ENCODE measurements around the gene NHERF2. TPM values are rescaled to one million over a fixed set of nuclear protein-coding genes. Genes with fewer than 3 reads are reported as not detected.

The NHERF2 gene
- total and polyA plus RNA-seq, 9 of the 15 experiments (the other 6 are each of a cell fraction or from before 2014, with no cell fraction given) = 0.15 to 42.0 (median 12.5) TPM

- TF ChIP-seq MNT (conservative IDR thresholded peaks at IDR 0.05) = peak in 1 of 2 experiments; percentile 47; a peak in 3 of 4 replicates
- TF ChIP-seq ARHGAP35 (IDR thresholded peaks at IDR 0.05; ENCODE audit: partially characterized antibody) = no peak
- 0 out of 2 replicates have a peak, but pooled peaks have one; percentile 8 for TF ChIP-seq ZBTB7A (IDR thresholded peaks at IDR 0.05; ENCODE audit: borderline replicate concordance, control insufficient read depth, low read depth, low read length)
- TF ChIP-seq YY1 (IDR thresholded peaks at IDR 0.05; ENCODE audit: borderline replicate concordance in 1 of 3, control insufficient read depth in 1 of 3, extremely low read depth in 1 of 3, insufficient read depth in 3 of 3, insufficient read length in 1 of 3, insufficient replicate concordance in 2 of 3, low read depth in 1 of 3, low read length in 2 of 3) = peak in 2 of 3 experiments; percentile 50 to 75
- TF ChIP-seq BRF1 (IDR thresholded peaks at IDR 0.05; ENCODE audit: borderline replicate concordance, extremely low read depth, insufficient read length) = no peak
- no peak for TF ChIP-seq KAT7 (CRISPR knock-in tag; IDR thresholded peaks at IDR 0.05; ENCODE audit: borderline replicate concordance)
- TF ChIP-seq SMARCC2 (IDR thresholded peaks at IDR 0.05; ENCODE audit: low read depth) = no peak
- no peak for TF ChIP-seq SNIP1 (IDR thresholded peaks at IDR 0.05; ENCODE audit: low read depth)
- TF ChIP-seq HES1 (IDR thresholded peaks at IDR 0.05; ENCODE audit: low read depth) = no peak
- TF ChIP-seq RCOR1 (IDR thresholded peaks at IDR 0.05; ENCODE audit: borderline replicate concordance in 1 of 2, low read depth in 2 of 2, low read length in 2 of 2) = no peak
- no peak for TF ChIP-seq CREB5 (CRISPR knock-in tag; IDR thresholded peaks at IDR 0.05)
- TF ChIP-seq MYC (IDR thresholded peaks at IDR 0.05; ENCODE audit: low read depth, low read length) = no peak
- no peak; the same call in 1 of the 2 replicates for TF ChIP-seq MYC (CRISPR knock-in tag; IDR thresholded peaks at IDR 0.05; ENCODE audit: borderline replicate concordance, low read depth)
- no peak for TF ChIP-seq DPF2 (IDR thresholded peaks at IDR 0.05)
- no peak for TF ChIP-seq POLR2H (tag; IDR thresholded peaks at IDR 0.05; ENCODE audit: low read depth)
- no peak for TF ChIP-seq HMBOX1 (IDR thresholded peaks at IDR 0.05)
- TF ChIP-seq CXXC5 (CRISPR knock-in tag; IDR thresholded peaks at IDR 0.05) = peak; percentile 29; the same call in 1 of the 2 replicates
- no peak for TF ChIP-seq FUS (optimal IDR thresholded peaks at IDR 0.05; ENCODE audit: low read depth, low read length)
- TF ChIP-seq RHOXF2B (CRISPR knock-in tag; conservative IDR thresholded peaks at IDR 0.05) = no peak
- no peak for TF ChIP-seq GABPB2 (CRISPR knock-in tag; conservative IDR thresholded peaks at IDR 0.05)
- TF ChIP-seq HNRNPL (IDR thresholded peaks at IDR 0.05; ENCODE audit: low read depth, low read length) = 0 out of 2 replicates have a peak, but pooled peaks have one; percentile 29
- no peak for TF ChIP-seq NBN (IDR thresholded peaks at IDR 0.05; ENCODE audit: low read depth)
- TF ChIP-seq IRF9 (tag; IDR thresholded peaks at IDR 0.05) = no peak
These were observed 33.9 kb upstream of the NHERF2 start (continued) for GRCh38 chr16:1992704-1993317.

Data from K562 (cell line).